Mammary epithelial cell (primary cell): Measurements from ENCODE around the gene VIPR2.

Source experiments
- CTCF ChIP-seq, 2 donors: IDR thresholded peaks in 1 of 2; conservative IDR thresholded peaks in 1 of 2; 2 replicates each; pipeline ENCODE4 v1.5.1; 2011 to 2012; ENCODE audit warnings: inconsistent platforms in 2 of 2, low read length in 2 of 2, mild to moderate bottlenecking in 2 of 2, control low read depth in 1 of 2, low read depth in 1 of 2; ENCODE audit not compliant: insufficient read depth in 1 of 2; ENCODE audit errors: extremely low read depth in 1 of 2
- EZH2 ChIP-seq: IDR thresholded peaks from 2 replicates; pipeline ENCODE4 v1.6.1; 2012; ENCODE audit warnings: low read length, inconsistent platforms, borderline replicate concordance

GRCh38 chr7:159192013-159192412 lies 47.3 kb upstream of the VIPR2 start:
- TF ChIP-seq CTCF (conservative IDR thresholded peaks at IDR 0.05 in 1 of 2, IDR thresholded peaks at IDR 0.05 in 1 of 2; ENCODE audit: extremely low read depth in 1 of 2, insufficient read depth in 1 of 2, low read depth in 1 of 2, low read length in 2 of 2) (no peak), EZH2 (no peak)
